ENCODE measurements around the gene CIZ1.
A peak's percentile ranks its signal among the peaks of the same experiment; 100 is the strongest.

CIZ1 gene

GRCh38 chr9:128214571-128215490 is 23.5 kb upstream of the CIZ1 start:
- DNase-seq (ENCODE audit: low read depth in 3 of 3), result no peak

DNA sequence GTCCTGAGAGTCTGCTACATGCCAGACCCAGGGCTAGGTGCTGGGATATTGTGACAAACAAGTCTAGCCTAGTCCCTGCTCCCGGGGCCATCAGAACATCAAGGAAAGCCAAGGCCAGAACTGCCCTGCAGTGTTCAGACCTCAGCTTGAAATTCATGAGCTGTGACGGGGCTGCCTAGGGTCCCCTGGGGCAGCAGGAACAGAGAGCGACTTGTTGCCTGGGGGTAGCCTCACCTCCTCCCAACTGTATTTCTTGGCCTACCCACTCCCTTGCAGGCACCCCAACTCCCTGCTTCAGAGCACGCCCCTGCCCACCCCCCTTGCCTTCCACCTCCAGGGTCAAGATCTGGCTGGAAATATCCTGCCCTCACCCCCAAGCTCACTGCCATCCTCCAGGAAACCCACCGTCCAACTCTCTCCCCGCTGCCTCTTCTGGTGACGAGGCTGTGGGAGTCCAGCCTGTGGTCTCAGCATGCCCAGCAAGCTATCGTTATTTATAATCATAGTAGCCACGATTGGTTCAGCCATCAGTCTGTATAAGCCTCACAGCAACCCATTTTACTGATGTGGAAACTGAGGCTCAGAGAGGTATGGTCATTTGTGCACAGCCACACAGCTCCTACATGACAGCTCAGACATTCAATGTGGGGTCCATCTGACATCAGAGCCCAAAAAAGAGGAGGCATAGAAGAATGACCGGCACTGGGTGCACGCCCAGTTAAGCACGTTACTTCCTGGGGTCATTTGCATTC is 22.6 kb upstream of the CIZ1 start:
- no peak for DNase-seq (ENCODE audit: low read depth in 3 of 3)

- DNase-seq (ENCODE audit: low read depth in 3 of 3), result no peak
These were observed 20.6 kb upstream of the CIZ1 start for GRCh38 chr9:128211981-128212281.

GRCh38 chr9:128211186-128211980 is 20.0 kb upstream of the CIZ1 start:
- no peak for DNase-seq (ENCODE audit: low read depth in 3 of 3)

GRCh38 chr9:128208946-128209669 is 17.7 kb upstream of the CIZ1 start:
- no peak for DNase-seq (ENCODE audit: low read depth in 3 of 3)

GRCh38 chr9:128208386-128208785 is 17.0 kb upstream of the CIZ1 start:
- DNase-seq (ENCODE audit: low read depth in 3 of 3), result no peak

DNA sequence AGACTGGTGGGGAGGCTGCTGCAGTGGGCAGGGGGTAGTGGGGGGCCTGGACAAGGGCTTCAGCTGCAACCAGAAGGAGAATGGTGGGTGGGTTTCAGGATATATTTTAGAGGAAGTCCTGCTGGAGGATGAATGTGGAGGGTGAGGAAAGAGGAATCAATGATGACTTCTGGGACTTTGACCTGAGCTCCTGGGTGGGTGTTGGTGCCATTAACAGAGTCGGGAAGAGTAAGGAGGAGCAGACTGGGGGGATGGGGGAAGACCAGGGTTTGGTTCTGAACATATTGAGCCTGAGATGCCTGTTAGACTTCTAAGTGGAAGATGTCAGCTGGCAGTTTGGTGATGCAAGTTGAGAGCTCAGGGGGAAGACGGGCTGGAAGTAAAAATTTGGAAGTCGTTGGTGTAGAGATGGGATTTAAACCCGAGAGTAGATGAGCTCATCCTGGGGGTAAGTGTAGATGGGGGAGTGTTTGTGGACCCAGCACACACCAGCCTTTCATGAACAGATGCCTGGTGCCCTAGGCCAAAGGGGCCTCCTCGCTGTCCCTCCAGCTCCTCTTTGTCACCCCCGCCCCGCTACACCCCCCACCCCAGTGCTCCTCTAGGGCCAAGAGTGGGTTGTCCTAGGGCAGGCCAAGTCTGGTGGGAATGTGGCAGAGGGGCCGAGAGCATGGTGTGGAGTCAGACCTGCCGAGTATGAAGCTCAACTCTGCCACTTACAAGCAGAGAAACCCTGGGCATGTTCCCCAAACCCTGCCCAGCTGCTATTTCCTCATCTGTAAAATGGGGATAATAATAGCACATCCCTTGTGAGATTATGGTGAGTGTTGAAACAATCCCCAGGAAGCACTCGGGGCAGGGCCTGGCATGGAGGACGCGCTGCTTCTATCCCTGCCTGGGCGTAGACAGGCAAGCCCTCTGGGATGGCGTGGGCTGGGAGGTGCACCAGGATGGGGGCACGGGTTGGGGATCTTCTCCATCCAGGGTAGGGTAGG is 15.8 kb upstream of the CIZ1 start:
- DNase-seq (ENCODE audit: low read depth in 3 of 3), result no peak

- DNase-seq (ENCODE audit: low read depth in 3 of 3), result no peak
These were observed 15.1 kb upstream of the CIZ1 start for GRCh38 chr9:128206484-128206883.

DNA sequence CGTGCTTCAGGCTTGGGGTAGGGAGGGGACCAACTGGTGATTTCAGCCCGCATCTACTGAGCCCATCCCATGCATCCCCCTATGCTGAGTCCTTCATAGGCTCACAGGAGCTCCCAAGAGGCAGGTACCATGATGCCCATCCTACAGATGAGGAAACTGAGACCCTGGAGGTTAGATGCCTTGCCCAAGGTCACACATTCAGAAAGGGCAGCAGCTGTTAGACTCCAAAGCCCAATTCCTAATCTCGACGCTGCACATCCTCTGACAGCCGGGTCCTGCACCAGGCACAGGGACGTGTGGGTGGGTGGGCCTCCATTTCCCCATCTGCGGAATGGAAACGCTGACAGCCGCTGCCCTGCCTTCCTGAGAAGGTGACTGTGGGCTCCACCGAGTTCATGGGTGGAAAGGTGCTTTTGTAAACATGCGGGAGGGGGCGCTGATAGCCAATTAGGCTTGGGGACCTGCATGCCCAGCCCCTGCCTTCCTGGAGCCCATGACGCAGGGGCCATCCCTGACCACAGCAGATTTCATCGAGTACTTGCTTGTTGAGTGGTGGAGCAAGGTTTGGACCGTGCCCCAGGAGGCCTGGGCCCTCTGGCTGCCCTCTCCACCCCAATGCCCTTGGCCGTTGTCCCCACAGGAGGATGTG is 14.0 kb upstream of the CIZ1 start:
- DNase-seq (ENCODE audit: low read depth in 3 of 3), result no peak

- no peak for DNase-seq (ENCODE audit: low read depth in 3 of 3)
These were observed 13.5 kb upstream of the CIZ1 start for GRCh38 chr9:128204858-128205257.

- DNase-seq (ENCODE audit: low read depth in 3 of 3), result no peak
These were observed 12.6 kb upstream of the CIZ1 start for GRCh38 chr9:128203707-128204551.

DNA sequence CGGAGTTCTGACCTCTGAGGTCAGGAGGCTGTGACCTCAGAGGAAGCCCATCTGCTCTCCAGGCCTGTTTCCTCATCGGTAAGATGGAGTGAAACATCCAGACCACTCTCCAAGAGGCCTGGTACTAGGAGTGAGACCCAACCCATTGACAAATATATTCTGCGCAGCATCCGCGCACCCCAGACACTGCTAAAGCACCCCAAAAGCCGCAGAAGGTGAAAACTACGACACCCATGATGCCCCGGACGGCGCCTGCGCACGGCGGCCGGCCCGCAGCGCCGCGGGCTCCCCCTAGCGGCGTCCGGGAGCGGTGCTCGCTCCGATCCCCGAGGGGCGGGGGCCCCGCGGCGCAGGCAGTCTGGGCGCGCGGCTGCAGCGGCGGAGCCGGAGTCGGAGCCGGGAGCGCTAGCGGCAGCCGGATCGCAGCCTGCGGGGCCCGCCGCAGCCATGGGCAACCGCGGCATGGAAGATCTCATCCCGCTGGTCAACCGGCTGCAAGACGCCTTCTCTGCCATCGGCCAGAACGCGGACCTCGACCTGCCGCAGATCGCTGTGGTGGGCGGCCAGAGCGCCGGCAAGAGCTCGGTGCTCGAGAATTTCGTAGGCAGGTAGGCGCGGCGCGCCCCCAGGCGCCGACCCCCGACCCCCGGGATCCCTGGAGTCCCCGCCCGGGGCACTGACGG is 11.8 kb upstream of the CIZ1 start, which contains the start of gene DNM1:
TSS of gene DNM1 (plus strand) at position 356 of the 683 bp plus-strand sequence. CDS start at position 448, 92 bp downstream.
- DNase-seq (ENCODE audit: low read depth in 3 of 3), result peak; percentile 35 to 60 (median 45)

DNA sequence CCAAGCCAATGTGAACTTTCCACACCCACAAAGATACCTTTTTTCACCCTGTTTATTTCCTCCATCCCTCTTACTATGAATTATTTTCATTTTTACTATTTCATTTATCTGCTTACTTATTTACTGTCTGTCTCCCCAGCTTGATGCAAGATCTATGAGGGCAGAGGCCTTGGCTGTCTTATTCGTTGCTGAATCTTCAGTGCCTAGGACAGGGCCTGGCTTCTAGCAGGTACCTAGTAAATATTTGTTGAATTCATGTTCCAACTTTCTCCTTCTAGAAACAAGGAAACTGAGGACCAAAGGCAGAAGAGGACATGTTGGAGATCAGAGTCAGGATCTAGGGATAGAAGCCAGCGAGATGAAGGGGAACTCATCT is 11.3 kb upstream of the CIZ1 start:
- DNase-seq (ENCODE audit: low read depth in 3 of 3), result no peak

DNA sequence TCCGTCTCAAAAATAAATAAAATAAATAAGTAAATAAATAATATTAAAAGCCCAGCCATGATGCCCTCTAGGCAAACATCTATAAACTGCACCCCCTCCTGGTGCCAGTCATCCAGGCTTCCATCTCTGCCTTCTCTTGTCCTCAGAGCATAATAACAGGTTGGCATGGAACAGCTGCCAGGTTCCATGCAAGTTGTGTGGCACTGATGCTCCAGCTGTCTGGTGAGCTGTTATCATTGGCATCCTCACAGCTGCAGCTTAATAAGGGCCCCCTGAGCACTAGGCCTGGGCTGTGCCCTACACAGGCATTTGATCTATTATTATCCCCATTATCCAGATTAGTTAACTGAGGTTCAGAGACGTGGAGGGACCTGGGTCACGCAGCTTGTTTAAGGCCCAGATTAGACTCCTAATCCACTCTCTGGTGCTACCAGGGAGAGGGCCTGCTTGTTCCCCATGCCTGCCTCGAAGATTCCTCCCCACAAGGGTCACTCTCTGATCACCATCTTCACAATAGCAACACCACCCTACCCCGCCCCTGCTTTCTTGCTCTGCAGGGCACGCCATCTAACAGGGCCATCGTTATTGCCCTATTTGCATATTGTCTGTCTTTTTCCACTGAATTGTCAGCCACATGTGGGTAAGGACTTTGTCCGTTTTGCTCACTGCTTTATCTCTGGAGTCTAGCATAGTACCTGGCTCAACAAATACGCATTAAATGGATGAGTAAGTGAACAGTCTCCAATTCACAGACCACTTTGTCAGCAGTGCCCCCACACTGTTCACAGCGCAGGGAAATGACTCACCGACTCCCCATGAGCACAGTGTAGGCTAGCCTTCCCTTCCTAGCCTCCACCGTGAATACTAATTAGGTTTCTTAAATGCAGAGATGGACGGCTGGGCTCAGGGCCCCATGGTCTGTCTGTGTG is 10.3 kb upstream of the CIZ1 start:
- no peak for DNase-seq (ENCODE audit: low read depth in 3 of 3)

- DNase-seq (ENCODE audit: low read depth in 3 of 3), result no peak
These were observed 2.2 kb upstream of the CIZ1 start for GRCh38 chr9:128193469-128194096.

DNA sequence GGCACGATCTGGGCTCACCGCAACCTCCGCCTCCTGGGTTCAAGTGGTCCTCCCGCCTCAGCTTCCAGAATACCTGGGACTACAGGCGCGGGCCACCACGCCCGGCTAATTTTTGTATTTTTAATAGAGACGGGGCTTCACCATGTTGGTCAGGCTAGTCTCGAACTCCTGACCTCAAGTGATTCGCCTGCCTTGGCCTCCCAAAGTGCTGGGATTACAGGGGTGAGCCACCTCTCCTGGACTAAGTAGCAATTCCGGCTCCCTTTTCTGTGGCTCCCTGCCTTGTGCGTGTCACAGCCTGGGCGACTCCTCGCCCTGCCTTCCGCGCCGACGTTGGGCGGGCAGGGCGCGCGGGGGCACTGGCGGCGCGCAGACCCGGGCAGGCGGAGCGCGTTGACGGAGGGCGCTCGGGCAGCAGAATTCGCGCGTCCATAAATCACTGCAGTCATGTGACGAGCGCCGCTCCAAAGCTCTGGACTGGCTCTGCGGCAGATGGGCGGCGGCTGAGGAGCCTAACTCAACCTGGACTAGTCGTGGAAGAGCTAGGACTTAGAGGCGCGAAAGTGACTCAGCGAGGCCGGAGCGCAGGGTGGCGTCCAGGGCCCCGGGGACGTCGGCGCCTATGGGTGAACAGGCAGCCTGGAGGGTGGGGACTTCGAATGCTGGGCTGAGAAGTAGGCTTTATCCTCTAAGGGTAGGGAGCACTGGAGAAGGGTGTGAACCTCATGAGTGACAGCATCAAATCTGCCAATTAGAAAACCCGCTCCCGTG is 1.4 kb upstream of the CIZ1 start:
- peak in 1 of 3 experiments; percentile 46 for DNase-seq (ENCODE audit: low read depth in 3 of 3)
